HepG2 (cell line): Measurements from ENCODE around the gene ARL16. TPM values are rescaled to one million over a fixed set of nuclear protein-coding genes. Genes with fewer than 3 reads are reported as not detected.

ENCODE experiments used
- AHR ChIP-seq: IDR thresholded peaks from 2 replicates; pipeline ENCODE4 v1.6.1; 2018; ENCODE audit warnings: missing genetic modification reagents, missing compliant biosample characterization
- CEBPG ChIP-seq: IDR thresholded peaks from 2 replicates; pipeline ENCODE4 v1.6.1; 2016
- DZIP1 ChIP-seq: sonication (generic); formaldehyde crosslinking; IDR thresholded peaks from 2 replicates; pipeline ENCODE4 v1.5.0; 2020; ENCODE audit warnings: mild to moderate bottlenecking, missing genetic modification reagents
- EEA1 ChIP-seq: sonication (generic); formaldehyde crosslinking; IDR thresholded peaks from 2 replicates; pipeline ENCODE4 v1.5.1; 2020; ENCODE audit warnings: mild to moderate bottlenecking, missing genetic modification reagents, borderline replicate concordance
- ELK4 ChIP-seq: sonication (generic); formaldehyde crosslinking; IDR thresholded peaks from 2 replicates; pipeline ENCODE4 v1.9.0; 2021; ENCODE audit warnings: missing genetic modification reagents, borderline replicate concordance
- FOXP4 ChIP-seq: sonication (generic); formaldehyde crosslinking; IDR thresholded peaks from 2 replicates; pipeline ENCODE4 v1.4.0; 2020; ENCODE audit warnings: missing genetic modification reagents
- GABPB1 ChIP-seq: IDR thresholded peaks from 2 replicates; pipeline ENCODE4 v1.6.1; 2016; ENCODE audit warnings: mild to moderate bottlenecking, missing genetic modification reagents, moderate library complexity, missing compliant biosample characterization
- HNRNPLL ChIP-seq: fragments of 200-400 bp; formaldehyde crosslinking; IDR thresholded peaks from 2 replicates; pipeline ENCODE4 v1.6.1; 2017; ENCODE audit warnings: mild to moderate bottlenecking, low read depth, low read length; ENCODE audit not compliant: poor library complexity, severe bottlenecking
- KDM5A ChIP-seq: fragments of 200-600 bp; sonication (generic); IDR thresholded peaks from 2 replicates; pipeline ENCODE4 v1.7.0; 2018; ENCODE audit warnings: antibody characterized with exemption, mild to moderate bottlenecking, low read length, borderline replicate concordance
- REPIN1 ChIP-seq: sonication (generic); formaldehyde crosslinking; IDR thresholded peaks from 2 replicates; pipeline ENCODE4 v1.8.0; 2022; ENCODE audit warnings: missing genetic modification reagents, low read depth, mild to moderate bottlenecking, borderline replicate concordance
- STAG1 ChIP-seq: sonication (generic); formaldehyde crosslinking; IDR thresholded peaks from 2 replicates; pipeline ENCODE4 v1.4.0; 2020; ENCODE audit warnings: missing genetic modification reagents
- SYNCRIP ChIP-seq: fragments of 200-400 bp; formaldehyde crosslinking; IDR thresholded peaks from 2 replicates; pipeline ENCODE4 v1.6.1; 2018; ENCODE audit warnings: mild to moderate bottlenecking, low read depth, low read length; ENCODE audit not compliant: insufficient read depth
- ZNF142 ChIP-seq: sonication (generic); formaldehyde crosslinking; IDR thresholded peaks from 2 replicates; pipeline ENCODE4 v1.4.0; 2020; ENCODE audit warnings: missing genetic modification reagents
- ZNF235 ChIP-seq: sonication (generic); formaldehyde crosslinking; IDR thresholded peaks from 2 replicates; pipeline ENCODE4 v1.8.1; 2023; ENCODE audit warnings: mild to moderate bottlenecking, missing genetic modification reagents, borderline replicate concordance
- ZNF251 ChIP-seq: sonication (generic); formaldehyde crosslinking; IDR thresholded peaks from 2 replicates; pipeline ENCODE4 v1.9.0; 2021; ENCODE audit warnings: mild to moderate bottlenecking, missing genetic modification reagents
- ZNF383 ChIP-seq: sonication (generic); formaldehyde crosslinking; IDR thresholded peaks from 2 replicates; pipeline ENCODE4 v1.4.0; 2020; ENCODE audit warnings: missing genetic modification reagents, mild to moderate bottlenecking, borderline replicate concordance
- ZNF558 ChIP-seq: sonication (generic); formaldehyde crosslinking; IDR thresholded peaks from 2 replicates; pipeline ENCODE4 v1.9.0; 2022; ENCODE audit warnings: mild to moderate bottlenecking, missing genetic modification reagents, borderline replicate concordance
- ZNF879 ChIP-seq: sonication (generic); formaldehyde crosslinking; IDR thresholded peaks from 2 replicates; pipeline ENCODE4 v1.8.1; 2023; ENCODE audit warnings: missing genetic modification reagents
- polyA plus RNA-seq, 8 experiments: library from polyadenylated mRNA; depleted of rRNA in 3 of 8; stranded (reverse) in 7 of 8; unstranded in 1 of 8; fragments of >200 nt; fragmentation: Illumina TruSeq in 4 of 8; extraction: Trizol in 4 of 8; gene quantifications; 2 replicates each; pipeline versions ENCODE4 v1.2.1 to v1.2.3, GENCODE V29; 2011 to 2016; ENCODE audit warnings: low read depth in 4 of 8, missing spikeins in 1 of 8, mixed read lengths in 1 of 8; ENCODE audit not compliant: insufficient read depth in 1 of 8
- total RNA-seq, 5 experiments: library from RNA; depleted of rRNA; stranded (reverse); fragments of >200 nt; fragmentation: Illumina TruSeq; extraction: Trizol; gene quantifications; 2 replicates each; pipeline ENCODE4 v1.2.3, GENCODE V29; 2016; ENCODE audit warnings: low read depth in 1 of 5

The ARL16 gene
- total and polyA plus RNA-seq, 2 of the 13 experiments (the other 11 are each of a cell fraction or from before 2014, with no cell fraction given): 20.8 to 30.8 TPM

GRCh38 chr17:81635973-81636504, 47.6 kb downstream of the ARL16 start (continued):
- TF ChIP-seq ZNF235 (no peak), HNRNPLL (no peak), ZNF558 (no peak), DZIP1 (CRISPR knock-in tag) (0 out of 2 replicates have a peak, but pooled peaks have one; percentile 22), ZNF879 (CRISPR knock-in tag) (no peak), AHR (CRISPR knock-in tag) (no peak), ZNF383 (CRISPR knock-in tag) (no peak), EEA1 (0 out of 2 replicates have a peak, but pooled peaks have one; percentile 7), GABPB1 (CRISPR knock-in tag) (no peak), ZNF142 (CRISPR knock-in tag) (0 out of 2 replicates have a peak, but pooled peaks have one; percentile 47), REPIN1 (no peak), KDM5A (no peak), STAG1 (CRISPR knock-in tag) (no peak), CEBPG (no peak), SYNCRIP (no peak), FOXP4 (CRISPR knock-in tag) (no peak), ZNF251 (no peak), ELK4 (CRISPR knock-in tag) (no peak)
